ENCODE measurements around the gene DBT.

DNA sequence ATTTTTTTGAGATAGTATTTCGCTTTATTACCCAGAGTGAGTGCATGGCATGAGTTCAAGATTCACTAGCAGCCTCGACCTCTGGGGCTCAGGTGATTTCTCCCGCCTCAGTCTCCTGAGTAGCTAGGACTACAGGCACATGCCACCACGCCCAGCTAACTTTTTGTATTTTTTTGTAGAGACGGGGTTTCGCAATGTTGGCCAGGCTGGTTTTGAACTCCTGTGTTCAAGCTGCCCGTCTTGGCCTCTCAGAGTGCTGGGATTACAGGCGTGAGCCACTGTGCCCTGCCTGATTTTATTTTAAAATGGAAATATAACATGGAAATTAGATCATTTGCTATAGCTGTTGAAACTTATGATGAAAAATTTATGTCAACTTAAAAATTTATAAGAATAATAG is 46.5 kb upstream of the DBT start:
- TF ChIP-seq, protein P1, sequence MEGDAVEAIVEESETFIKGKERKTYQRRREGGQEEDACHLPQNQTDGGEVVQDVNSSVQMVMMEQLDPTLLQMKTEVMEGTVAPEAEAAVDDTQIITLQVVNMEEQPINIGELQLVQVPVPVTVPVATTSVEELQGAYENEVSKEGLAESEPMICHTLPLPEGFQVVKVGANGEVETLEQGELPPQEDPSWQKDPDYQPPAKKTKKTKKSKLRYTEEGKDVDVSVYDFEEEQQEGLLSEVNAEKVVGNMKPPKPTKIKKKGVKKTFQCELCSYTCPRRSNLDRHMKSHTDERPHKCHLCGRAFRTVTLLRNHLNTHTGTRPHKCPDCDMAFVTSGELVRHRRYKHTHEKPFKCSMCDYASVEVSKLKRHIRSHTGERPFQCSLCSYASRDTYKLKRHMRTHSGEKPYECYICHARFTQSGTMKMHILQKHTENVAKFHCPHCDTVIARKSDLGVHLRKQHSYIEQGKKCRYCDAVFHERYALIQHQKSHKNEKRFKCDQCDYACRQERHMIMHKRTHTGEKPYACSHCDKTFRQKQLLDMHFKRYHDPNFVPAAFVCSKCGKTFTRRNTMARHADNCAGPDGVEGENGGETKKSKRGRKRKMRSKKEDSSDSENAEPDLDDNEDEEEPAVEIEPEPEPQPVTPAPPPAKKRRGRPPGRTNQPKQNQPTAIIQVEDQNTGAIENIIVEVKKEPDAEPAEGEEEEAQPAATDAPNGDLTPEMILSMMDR (IDR thresholded peaks at IDR 0.05; ENCODE audit: insufficient read depth, low read length, poor library complexity, severe bottlenecking): no peak
- no peak for TF ChIP-seq EZH2phosphoT487 (conservative IDR thresholded peaks at IDR 0.05; ENCODE audit: low read length)

Measured in SU-DHL-6 (cell line).